Embryonic facial prominence (tissue), 1 donor: Measurements from ENCODE around the gene VCPKMT.

Source experiments
- DNase-seq: peaks from one replicate; pipeline ENCODE4 v3.0.0-alpha.2; 2016; ENCODE audit errors: extremely low spot score

Gene VCPKMT

DNA sequence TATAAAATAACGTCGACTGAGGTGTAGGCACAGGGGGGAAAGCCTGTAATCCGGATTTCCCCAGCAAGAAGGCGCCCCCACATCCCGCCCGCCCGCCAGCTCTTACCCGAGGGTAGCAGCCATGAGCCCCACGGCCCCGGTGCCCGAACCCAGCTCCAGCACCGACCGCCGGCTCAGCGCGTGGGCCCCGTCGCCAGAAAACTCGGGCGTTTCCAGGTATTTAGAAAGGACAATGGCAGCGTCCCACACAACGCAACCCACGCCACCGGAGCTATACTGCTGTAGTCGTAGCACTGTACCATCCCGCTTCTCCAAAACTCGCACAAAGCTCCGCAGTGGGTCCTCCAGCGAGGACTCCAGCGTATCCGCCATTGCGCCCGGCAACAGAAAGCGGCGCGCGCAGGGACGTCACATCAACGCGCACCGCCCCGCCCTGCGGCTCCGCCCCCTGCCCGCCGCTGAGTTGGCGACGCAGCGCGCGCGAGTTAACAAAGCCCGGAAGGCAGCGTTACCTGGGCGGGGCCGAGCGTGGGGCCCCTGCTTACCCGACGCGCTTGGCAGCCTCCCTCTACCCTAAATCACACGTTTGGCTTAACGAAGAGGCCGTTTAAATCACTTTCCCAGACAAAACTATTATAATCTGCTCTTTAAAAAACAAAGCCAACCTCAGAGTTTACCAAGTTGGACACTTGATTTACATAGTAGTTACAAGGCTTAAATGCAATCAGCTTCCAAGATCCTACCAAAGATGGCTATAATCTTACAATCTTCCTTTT is at the start of gene VCPKMT:
VCPKMT (minus strand) TSS at position 392 of the 776 bp plus-strand sequence; CDS start at position 372, 20 bp downstream.
- DNase-seq: peak; percentile 85

DNA sequence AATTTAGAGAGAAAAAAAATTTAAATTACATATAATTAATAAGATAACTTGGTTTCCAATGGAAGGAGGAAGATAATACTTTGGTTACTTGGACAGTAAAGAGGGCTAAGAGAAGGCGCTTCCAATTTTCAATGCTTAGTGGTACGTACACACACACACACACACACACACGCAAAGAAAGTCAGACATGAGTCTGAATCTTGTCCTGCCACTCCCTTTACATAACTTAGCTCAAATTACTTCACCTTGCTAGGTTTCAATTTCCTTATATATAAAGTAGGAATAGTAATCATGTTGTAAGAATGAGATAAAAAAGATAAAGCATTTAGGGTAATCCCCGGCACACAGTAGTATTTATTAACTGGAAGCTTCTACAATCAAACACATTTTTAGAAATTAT is 39.7 kb upstream of the VCPKMT start:
- DNase-seq: no peak

GRCh38 chr14:50148799-50149198 is 32.4 kb upstream of the VCPKMT start:
- DNase-seq: no peak

GRCh38 chr14:50139192-50139591 is 22.8 kb upstream of the VCPKMT start:
- DNase-seq: no peak

GRCh38 chr14:50127802-50128201 is 11.4 kb upstream of the VCPKMT start:
- no peak for DNase-seq

- DNase-seq: no peak
These were observed 6.7 kb upstream of the VCPKMT start for GRCh38 chr14:50123062-50123461.

- no peak for DNase-seq
These were observed 5.9 kb upstream of the VCPKMT start for GRCh38 chr14:50122291-50122690.

DNA sequence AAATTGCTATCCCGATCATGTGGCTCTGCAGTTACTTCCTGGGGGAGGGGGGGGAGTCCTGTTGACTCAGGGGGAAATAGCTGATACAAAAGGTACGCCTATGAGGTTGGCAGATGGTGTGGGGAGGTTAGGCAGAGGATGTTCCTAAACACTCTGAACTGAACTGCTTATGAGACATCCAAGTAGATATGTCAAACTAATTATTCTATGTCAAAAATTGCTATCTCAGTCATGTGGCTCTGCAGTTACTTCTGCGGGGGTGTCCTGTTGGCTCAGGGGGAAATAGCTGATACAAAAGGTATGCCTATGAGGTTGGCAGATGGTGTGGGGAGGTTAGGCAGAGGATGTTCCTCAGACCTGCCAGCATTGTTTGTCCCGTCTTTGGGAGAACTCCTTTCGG is 5.1 kb upstream of the VCPKMT start:
- DNase-seq: no peak

DNA sequence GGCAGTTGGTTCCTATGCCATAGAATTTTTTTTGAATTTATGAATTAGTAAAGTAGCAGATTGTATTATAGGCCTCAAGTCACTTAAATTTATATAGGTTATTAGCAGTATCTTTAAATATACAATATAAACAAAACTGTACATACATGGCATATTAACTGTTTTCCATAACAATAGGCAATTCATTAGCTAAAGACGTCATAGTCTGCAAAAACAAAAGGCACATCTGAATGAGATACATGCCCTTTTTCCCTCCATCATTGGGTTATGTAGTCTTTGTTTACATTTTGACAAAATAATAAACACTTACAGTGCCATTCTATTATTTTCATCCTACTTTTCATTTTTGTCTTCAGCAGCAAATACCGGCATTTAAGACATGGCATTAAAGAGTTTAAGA is 1.1 kb upstream of the VCPKMT start:
- DNase-seq: no peak

- no peak for DNase-seq
These were observed 594 bp upstream of the VCPKMT start for GRCh38 chr14:50116966-50117365.

DNA sequence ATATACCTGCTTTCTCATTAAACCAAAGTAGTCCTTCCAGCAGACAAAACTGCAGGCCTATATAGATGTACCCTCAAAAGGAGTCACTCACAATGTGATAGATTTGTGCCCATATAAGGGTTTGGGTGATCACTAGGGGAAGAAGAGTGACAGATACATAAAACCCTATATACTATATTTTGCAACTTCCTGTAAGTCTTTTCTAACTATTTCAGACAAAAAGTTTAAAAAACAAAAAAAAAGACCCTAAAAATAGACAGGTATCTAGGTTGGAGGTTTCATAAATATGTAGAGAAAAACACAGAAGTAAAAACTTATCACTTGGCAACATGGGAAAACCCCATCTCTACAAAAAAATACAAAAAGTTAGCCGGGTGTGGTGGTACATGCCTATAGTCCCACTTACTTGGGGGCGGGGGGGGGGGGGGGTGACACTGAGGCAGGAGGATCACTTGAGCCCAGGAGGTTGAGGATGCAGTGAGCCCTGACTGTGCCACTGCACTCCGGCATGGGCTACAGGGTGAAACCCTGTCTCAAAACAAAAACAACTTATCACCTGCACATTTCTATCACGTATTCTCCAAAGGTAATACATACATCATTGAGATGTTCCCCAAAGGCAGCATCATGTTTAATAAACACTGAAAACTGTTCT is 2.9 kb downstream of the VCPKMT start:
- DNase-seq: no peak

DNA sequence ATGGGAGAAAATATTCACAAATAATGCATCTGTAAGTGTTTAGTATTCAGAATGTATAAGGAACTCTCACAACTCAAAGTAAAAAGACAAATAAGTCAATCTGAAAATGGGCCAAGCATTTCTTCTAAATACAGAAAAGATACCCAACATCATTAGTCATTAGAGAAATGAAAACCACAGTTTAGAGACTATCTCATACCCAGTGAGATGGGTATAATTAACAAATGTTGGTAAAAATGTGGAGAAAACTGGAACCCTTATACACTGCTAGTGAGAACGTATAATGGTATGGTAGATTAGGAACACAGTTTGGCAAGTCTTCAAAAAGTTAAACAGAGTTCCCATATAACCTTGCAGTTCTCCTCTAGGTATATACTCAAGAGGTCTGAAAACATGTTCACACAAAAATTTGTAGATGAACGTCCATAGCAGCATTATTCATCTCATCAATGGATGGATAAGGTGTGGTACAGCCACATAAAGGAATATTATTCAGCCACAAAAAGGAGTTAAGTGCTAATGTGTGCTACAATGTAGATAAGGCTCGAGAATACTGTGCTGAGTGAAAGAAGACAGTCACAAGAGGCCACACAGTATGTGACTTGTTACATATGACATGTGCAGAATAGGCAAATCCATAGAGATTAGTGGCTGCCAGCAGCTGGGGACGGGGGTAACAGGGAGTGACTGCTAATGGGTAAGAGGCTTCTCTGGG is 5.9 kb downstream of the VCPKMT start:
- no peak for DNase-seq

DNA sequence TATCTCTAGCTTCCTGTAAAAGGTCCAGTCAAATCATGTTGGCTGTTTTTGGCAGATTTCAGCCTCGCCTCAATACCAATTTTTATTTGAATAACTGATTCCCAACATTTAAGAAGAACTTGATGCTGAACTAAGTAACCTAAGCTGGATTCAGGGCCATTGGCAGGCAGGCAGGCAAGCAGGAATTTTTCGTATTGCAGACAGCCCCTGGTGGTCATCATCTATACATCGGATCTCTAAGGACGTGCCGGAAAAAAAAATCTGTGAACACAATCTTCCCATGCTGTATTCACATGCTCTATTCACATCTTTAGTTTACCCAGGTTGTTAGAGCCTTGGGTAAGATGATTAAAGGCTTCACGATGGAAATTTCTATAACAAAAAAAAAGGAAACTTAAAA is 7.0 kb downstream of the VCPKMT start:
- no peak for DNase-seq

DNA sequence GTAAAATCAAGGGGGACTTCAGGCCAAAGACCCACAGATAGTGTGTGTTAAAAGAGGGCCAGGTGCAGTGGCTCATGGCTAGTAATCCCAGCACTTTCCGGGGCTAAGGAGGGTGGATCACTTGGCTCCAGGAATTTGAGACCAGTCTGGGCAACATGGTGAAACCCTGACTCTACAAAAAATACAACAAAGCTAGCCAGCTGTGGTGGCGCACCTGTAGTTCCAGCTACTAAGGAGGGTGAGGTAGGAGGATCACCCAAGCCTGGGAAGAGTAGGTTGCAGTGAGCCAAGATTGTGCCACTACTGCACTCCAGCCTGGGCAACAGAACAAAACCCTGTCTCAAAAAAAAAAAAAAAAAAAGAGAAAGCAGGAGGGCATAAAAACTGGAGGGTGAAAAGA is 8.5 kb downstream of the VCPKMT start:
- no peak for DNase-seq

DNA sequence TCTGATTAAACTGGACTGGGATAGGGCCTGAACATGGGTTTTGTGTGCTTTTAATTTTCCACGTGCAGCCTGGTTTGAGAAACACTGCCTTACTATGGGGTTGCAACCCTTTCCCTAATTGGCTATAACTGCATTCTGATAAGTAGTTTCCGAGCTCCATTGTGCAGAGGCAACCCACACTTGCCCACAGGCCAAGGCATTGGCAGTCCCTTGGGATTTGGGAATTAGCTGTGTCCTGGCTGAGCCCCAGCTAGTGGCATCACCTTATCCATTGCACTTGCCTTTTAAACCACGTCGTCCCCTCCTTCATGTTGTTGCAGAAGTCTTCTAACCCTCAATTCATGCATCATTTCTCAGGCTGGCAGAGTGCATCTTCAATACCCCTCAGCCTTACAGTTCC is 10.2 kb downstream of the VCPKMT start:
- DNase-seq: no peak

GRCh38 chr14:50103558-50103957 is 12.8 kb downstream of the VCPKMT start:
- DNase-seq: no peak

- no peak for DNase-seq
These were observed 15.0 kb downstream of the VCPKMT start for GRCh38 chr14:50101417-50101816.

- no peak for DNase-seq
These were observed 15.6 kb downstream of the VCPKMT start for GRCh38 chr14:50100805-50101204.

GRCh38 chr14:50099335-50099734 is 17.0 kb downstream of the VCPKMT start:
- no peak for DNase-seq

- no peak for DNase-seq
These were observed 20.5 kb downstream of the VCPKMT start for GRCh38 chr14:50095895-50096294.

GRCh38 chr14:50094056-50094755 is 22.2 kb downstream of the VCPKMT start:
- DNase-seq: no peak

GRCh38 chr14:50093496-50093895 is 22.9 kb downstream of the VCPKMT start:
- no peak for DNase-seq
